GM21737 (cell line): ENCODE data around the gene BLTP3A.

Experiments used
- ATAC-seq: cut with Tn5 transposase; IDR thresholded peaks from one replicate; pipeline ENCODE4 v1.9.1; 2021; ENCODE audit warnings: mild to moderate bottlenecking, moderate library complexity; ENCODE audit not compliant: unreplicated experiment

Gene BLTP3A

GRCh38 chr6:34819571-34820480, 27.9 kb downstream of the BLTP3A start:
- ATAC-seq, result no peak

GRCh38 chr6:34829137-34829536, 37.3 kb downstream of the BLTP3A start:
- ATAC-seq, result no peak

- no peak for ATAC-seq
Observed at GRCh38 chr6:34832942-34833341, 41.1 kb downstream of the BLTP3A start.

GRCh38 chr6:34834789-34835518, 43.1 kb downstream of the BLTP3A start:
- ATAC-seq, result no peak

GRCh38 chr6:34836008-34836407, 44.1 kb downstream of the BLTP3A start:
- ATAC-seq, result no peak

GRCh38 chr6:34836451-34836850, 44.6 kb downstream of the BLTP3A start:
- no peak for ATAC-seq

GRCh38 chr6:34837528-34837927, 45.6 kb downstream of the BLTP3A start:
- ATAC-seq, result no peak

GRCh38 chr6:34839666-34840352, 47.9 kb downstream of the BLTP3A start:
- ATAC-seq, result no peak
